HepG2 (cell line): ENCODE results near the gene CIBAR2. TPM values are rescaled to one million over a fixed set of nuclear protein-coding genes. Genes with fewer than 3 reads are reported as not detected.

Source experiments
- ATAC-seq: fragments of 200-7000 bp; cut with Tn5 transposase; 3 replicates; pipeline ENCODE4 v1.9.1; 2020; ENCODE audit warnings: mild to moderate bottlenecking, moderate library complexity
- BruUV-seq: library from RNA; stranded (reverse); fragments of 400-500 nt; replicated peaks from 2 replicates; lab custom pipeline; 2021; lab: Mats Ljungman, UMichigan
- CTCF ChIA-PET: fragments of 300-600 bp; formaldehyde crosslinking; extraction: SDS; loops from one replicate; lab custom pipeline; 2021; ENCODE audit warnings: low total read pairs, inconsistent platforms, low intra/inter-chr PET ratio; lab: Yijun Ruan, JAX
- POLR2A ChIA-PET: fragments of 350-600 bp; sonication (Branson Sonifier 250); formaldehyde crosslinking; loops from one replicate; lab custom pipeline; 2020; ENCODE audit warnings: antibody characterized with exemption, inconsistent platforms; lab: Yijun Ruan, JAX
- DNase-seq: peaks from one replicate; pipeline ENCODE4 v3.0.0-alpha.2; 2015; ENCODE audit warnings: low spot score
- FAIRE-seq: peaks from 3 replicates; lab custom pipeline; 2011; peaks lifted over from hg19 to GRCh38; lab: Jason Lieb, UNC
- H2AFZ ChIP-seq: one replicate; pipeline ENCODE4 v1.6.1; 2011; ENCODE audit warnings: low read length, inconsistent platforms
- H3K27ac ChIP-seq: fragments of 300-600 bp; 3 replicates; pipeline ENCODE4 v1.8.0; 2011; ENCODE audit warnings: mixed run types, mild to moderate bottlenecking, mixed read lengths, low read length, inconsistent platforms; ENCODE audit not compliant: insufficient read depth; ENCODE audit errors: extremely low read length
- H3K27me3 ChIP-seq, 2 experiments: fragments of 200-600 bp in 1 of 2; 2 replicates in 1 of 2; 3 replicates in 1 of 2; pipeline versions ENCODE4 v1.6.0 to v1.8.0; 2011; ENCODE audit warnings: low read length in 2 of 2, mild to moderate bottlenecking in 2 of 2, moderate library complexity in 2 of 2, inconsistent platforms in 1 of 2; ENCODE audit not compliant: insufficient read depth in 2 of 2, control insufficient read depth in 1 of 2
- H3K36me3 ChIP-seq, 2 experiments: fragments of 200-600 bp in 1 of 2; replicated peaks in 1 of 2; 2 replicates in 1 of 2; 3 replicates in 1 of 2; pipeline versions ENCODE4 v1.5.1 to v1.8.0; 2011; ENCODE audit warnings: low read length in 2 of 2, inconsistent platforms in 1 of 2; ENCODE audit not compliant: insufficient read depth in 2 of 2, control insufficient read depth in 1 of 2
- H3K4me1 ChIP-seq: 2 replicates; pipeline ENCODE4 v1.5.1; 2012; ENCODE audit warnings: low read length, inconsistent platforms; ENCODE audit not compliant: insufficient read depth
- H3K4me2 ChIP-seq: 2 replicates; pipeline ENCODE4 v1.6.0; 2011; ENCODE audit warnings: low read depth, low read length, inconsistent platforms
- H3K4me3 ChIP-seq, 3 experiments: fragments of 200-600 bp in 1 of 3; sonication (generic), shearing (Covaris generic) in 1 of 3; replicated peaks in 1 of 3; 2 replicates each; pipeline ENCODE4 v1.5.1; 2011 to 2016; ENCODE audit warnings: low read length in 3 of 3, inconsistent platforms in 2 of 3, low read depth in 2 of 3, mild to moderate bottlenecking in 2 of 3, control low read depth in 1 of 3, mixed read lengths in 1 of 3; ENCODE audit not compliant: insufficient read depth in 1 of 3
- H3K79me2 ChIP-seq: one replicate; pipeline ENCODE4 v1.6.1; 2011; ENCODE audit warnings: low read length, inconsistent platforms; ENCODE audit not compliant: insufficient read depth
- H3K9ac ChIP-seq: 2 replicates; pipeline ENCODE4 v1.6.0; 2011; ENCODE audit warnings: mild to moderate bottlenecking, low read depth, low read length, inconsistent platforms; ENCODE audit not compliant: insufficient read depth
- H3K9me3 ChIP-seq: 2 replicates; pipeline ENCODE4 v1.5.1; 2012; ENCODE audit warnings: mild to moderate bottlenecking, low read length
- H4K20me1 ChIP-seq: 2 replicates; pipeline ENCODE4 v1.6.0; 2011; ENCODE audit warnings: inconsistent platforms, mild to moderate bottlenecking, low read length, moderate library complexity; ENCODE audit not compliant: insufficient read depth
- E2F2 ChIP-seq: sonication (generic); formaldehyde crosslinking; IDR thresholded peaks from 2 replicates; pipeline ENCODE4 v1.4.0; 2020; ENCODE audit warnings: missing genetic modification reagents, borderline replicate concordance
- LCORL ChIP-seq, 2 experiments: fragments of 450-650 bp in 1 of 2; sonication (generic) in 1 of 2; formaldehyde crosslinking in 1 of 2; IDR thresholded peaks; 2 replicates each; pipeline versions ENCODE4 v1.5.0 to v1.6.1; 2017 to 2020; ENCODE audit warnings: antibody characterized with exemption in 1 of 2, missing genetic modification reagents in 1 of 2
- SPEN ChIP-seq: sonication (generic); formaldehyde crosslinking; IDR thresholded peaks from 2 replicates; pipeline ENCODE4 v1.5.1; 2020; ENCODE audit warnings: low read depth, mild to moderate bottlenecking, missing genetic modification reagents
- THAP9 ChIP-seq: sonication (generic); formaldehyde crosslinking; IDR thresholded peaks from 2 replicates; pipeline ENCODE4; 2020; ENCODE audit warnings: missing genetic modification reagents, mild to moderate bottlenecking, borderline replicate concordance
- UBTF ChIP-seq: sonication (generic); formaldehyde crosslinking; IDR thresholded peaks from 2 replicates; pipeline ENCODE4 v1.4.0; 2020; ENCODE audit warnings: mild to moderate bottlenecking, missing genetic modification reagents
- ZMYM2 ChIP-seq: sonication (generic); formaldehyde crosslinking; IDR thresholded peaks from 2 replicates; pipeline ENCODE4 v1.8.0; 2022; ENCODE audit warnings: mild to moderate bottlenecking, missing genetic modification reagents
- ZNF605 ChIP-seq: sonication (generic); formaldehyde crosslinking; IDR thresholded peaks from 2 replicates; pipeline ENCODE4 v1.8.0; 2022; ENCODE audit warnings: mild to moderate bottlenecking, missing genetic modification reagents
- ZNF773 ChIP-seq: sonication (generic); formaldehyde crosslinking; IDR thresholded peaks from 2 replicates; pipeline ENCODE4 v1.4.0; 2020; ENCODE audit warnings: missing genetic modification reagents, borderline replicate concordance
- WGBS: methylation state at CpG from one replicate; pipeline ENCODE4 v1.1.6; 2017; ENCODE audit warnings: low lambda C conversion rate; 5-methylcytosine and 5-hydroxymethylcytosine counted together
- in situ Hi-C: cut with HindIII; loops from 2 replicates; pipeline ENCODE4 v1.10.0; 2017; ENCODE audit warnings: low pct_unique_long_range_greater_than_20kb; ENCODE audit not compliant: extremely low pct_ligation_motif_present
- intact Hi-C: fragments of 100-400 bp; cut with micrococcal nuclease; formaldehyde crosslinking; loops from one replicate; pipeline ENCODE4 v1.10.0; 2022; ENCODE audit not compliant: unreplicated experiment
- polyA plus RNA-seq, 8 experiments: library from polyadenylated mRNA; depleted of rRNA in 3 of 8; stranded (reverse) in 7 of 8; unstranded in 1 of 8; fragments of >200 nt; fragmentation: Illumina TruSeq in 4 of 8; extraction: Trizol in 4 of 8; gene quantifications; 2 replicates each; pipeline versions ENCODE4 v1.2.1 to v1.2.3, GENCODE V29; 2011 to 2016; ENCODE audit warnings: low read depth in 4 of 8, missing spikeins in 1 of 8, mixed read lengths in 1 of 8; ENCODE audit not compliant: insufficient read depth in 1 of 8
- total RNA-seq, 5 experiments: library from RNA; depleted of rRNA; stranded (reverse); fragments of >200 nt; fragmentation: Illumina TruSeq; extraction: Trizol; gene quantifications; 2 replicates each; pipeline ENCODE4 v1.2.3, GENCODE V29; 2016; ENCODE audit warnings: low read depth in 1 of 5

The CIBAR2 gene
- total and polyA plus RNA-seq, 2 of the 13 experiments (the other 11 are each of a cell fraction or from before 2014, with no cell fraction given): not detected

- H3K79me2 ChIP-seq: no peaks in the 10 kb centered on the region
- H4K20me1 ChIP-seq: no peaks in the 10 kb centered on the region
- DNase-seq: no peak
- H3K4me3 ChIP-seq: peak overlapping the region in 1 of 3 experiments; percentile 47; a peak in 1 of 6 replicates
- H3K4me2 ChIP-seq: peak overlapping the region; percentile 52
- no peak; the same call in 1 of the 3 replicates for ATAC-seq
- H3K27ac ChIP-seq: no peak overlapping the region
- H3K4me1 ChIP-seq: peaks cover 33% of the 10 kb centered on the region
- intact Hi-C loops (no loop called here), in situ Hi-C loops (loop anchor here (10.0 kb wide), 1 partner anchor 98 kb away; no protein-coding TSS in a partner anchor)
- H2AFZ ChIP-seq: no peak overlapping the region
- no peak for TF ChIP-seq E2F2 (CRISPR knock-in tag)
- TF ChIP-seq ZNF605 (CRISPR knock-in tag): peak; percentile 62; the same call in 1 of the 2 replicates
- TF ChIP-seq SPEN (CRISPR knock-in tag): 0 out of 2 replicates have a peak, but pooled peaks have one; percentile 11
- no peak for TF ChIP-seq LCORL (IDR thresholded peaks at IDR 0.05)
- 0 out of 2 replicates have a peak, but pooled peaks have one; percentile 11 for TF ChIP-seq LCORL (CRISPR knock-in tag; IDR thresholded peaks at IDR 0.05)
- 0 out of 2 replicates have a peak, but pooled peaks have one; percentile 2 for TF ChIP-seq UBTF (CRISPR knock-in tag)
- peak; percentile 34; the same call in 1 of the 2 replicates for TF ChIP-seq THAP9 (CRISPR knock-in tag)
- no peak for TF ChIP-seq ZNF773 (CRISPR knock-in tag)
- TF ChIP-seq ZMYM2: 0 out of 2 replicates have a peak, but pooled peaks have one; percentile 33
- CTCF ChIA-PET: no interaction called here
- WGBS: 32% methylated on average over 12 of the region's 12 CpGs
- H3K9ac ChIP-seq: no peak overlapping the region
- no TSS peak for BruUV-seq
- H3K36me3 ChIP-seq: no peaks in the 10 kb centered on the region
- no peaks in the 10 kb centered on the region for H3K9me3 ChIP-seq
- peaks cover 13 to 54% of the 10 kb centered on the region in 2 experiments; a peak in 4 of 5 replicates for H3K27me3 ChIP-seq
- POLR2A ChIA-PET: interaction anchor here (1.5 to 2.9 kb wide), 3 partner anchors 10 to 32 kb away, joined by 5 to 20 read pairs (median 12); no protein-coding TSS in a partner anchor
- FAIRE-seq: no peak
Observed at GRCh38 chr16:85126394-85126704, 14.1 kb upstream of the CIBAR2 start.
